ENCODE results near the gene PODNL1.

The PODNL1 gene

DNA sequence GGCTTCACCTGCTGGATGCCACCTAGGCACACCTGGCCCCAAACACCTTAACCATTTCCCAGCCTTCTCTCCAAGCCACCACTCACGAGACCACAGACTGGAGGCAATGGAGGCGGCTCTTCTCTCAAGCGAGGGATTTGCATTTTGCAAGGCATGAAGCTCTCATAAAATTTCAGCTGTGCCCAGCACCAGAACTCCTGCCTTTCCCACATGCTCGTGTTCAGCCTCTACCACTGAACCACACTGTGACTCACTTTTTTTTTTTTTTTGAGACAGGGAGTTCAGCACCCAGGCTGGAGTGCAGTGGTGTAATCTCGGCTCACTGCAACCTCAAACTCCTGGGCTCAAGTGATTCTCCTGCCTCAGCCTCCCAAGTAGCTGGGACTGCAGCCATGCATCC lies 50.7 kb downstream of the PODNL1 start:
- DNase-seq: no peak

DNA sequence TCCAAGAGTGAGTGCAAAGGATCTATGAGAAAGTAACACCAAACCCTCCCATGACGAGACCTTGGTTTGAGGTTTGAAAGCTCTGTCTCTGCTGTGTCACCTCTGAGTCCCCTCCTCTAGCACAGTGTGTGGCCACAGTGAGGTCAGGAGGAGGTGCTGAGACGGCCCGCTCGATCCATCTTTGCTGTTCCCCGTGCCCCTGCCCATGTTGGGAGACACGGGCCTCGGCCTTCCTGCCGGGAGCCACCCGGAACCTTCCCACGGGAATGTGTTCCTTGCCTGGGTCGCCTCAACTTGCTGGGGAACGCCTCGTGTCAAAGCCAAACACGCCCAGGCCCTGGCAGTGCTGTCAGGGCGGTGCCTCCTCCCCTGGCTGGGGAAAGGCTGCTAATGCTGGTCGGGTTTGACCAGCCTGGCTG lies 51.2 kb downstream of the PODNL1 start:
- no peak for DNase-seq

DNA sequence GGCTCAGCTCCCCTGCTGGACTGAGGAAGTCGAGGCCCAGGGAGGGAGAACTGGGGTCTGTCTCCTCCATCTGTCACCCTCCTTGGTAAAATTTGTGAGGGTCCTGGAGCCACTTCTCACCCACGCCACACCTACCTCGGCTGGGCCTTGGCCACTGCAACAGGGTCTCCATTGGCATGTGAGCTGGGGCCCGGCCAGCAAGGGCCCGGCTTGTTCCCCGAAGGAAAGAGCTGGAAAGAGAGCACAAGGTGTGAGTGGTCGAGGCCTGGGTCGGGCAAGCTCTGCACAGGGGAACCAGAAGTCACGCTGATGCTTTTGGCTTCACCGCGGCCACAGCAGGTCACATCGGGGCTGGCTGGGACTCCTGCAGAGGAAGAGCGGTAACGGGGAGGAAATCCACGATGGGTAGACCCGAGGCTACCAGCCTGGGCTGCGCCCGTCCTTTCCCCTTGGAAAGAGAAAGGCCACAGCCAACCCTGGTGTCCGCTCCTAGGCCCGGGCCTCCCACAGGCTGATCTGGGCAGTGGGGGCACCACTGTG lies 52.3 kb downstream of the PODNL1 start:
- DNase-seq: no peak

DNA sequence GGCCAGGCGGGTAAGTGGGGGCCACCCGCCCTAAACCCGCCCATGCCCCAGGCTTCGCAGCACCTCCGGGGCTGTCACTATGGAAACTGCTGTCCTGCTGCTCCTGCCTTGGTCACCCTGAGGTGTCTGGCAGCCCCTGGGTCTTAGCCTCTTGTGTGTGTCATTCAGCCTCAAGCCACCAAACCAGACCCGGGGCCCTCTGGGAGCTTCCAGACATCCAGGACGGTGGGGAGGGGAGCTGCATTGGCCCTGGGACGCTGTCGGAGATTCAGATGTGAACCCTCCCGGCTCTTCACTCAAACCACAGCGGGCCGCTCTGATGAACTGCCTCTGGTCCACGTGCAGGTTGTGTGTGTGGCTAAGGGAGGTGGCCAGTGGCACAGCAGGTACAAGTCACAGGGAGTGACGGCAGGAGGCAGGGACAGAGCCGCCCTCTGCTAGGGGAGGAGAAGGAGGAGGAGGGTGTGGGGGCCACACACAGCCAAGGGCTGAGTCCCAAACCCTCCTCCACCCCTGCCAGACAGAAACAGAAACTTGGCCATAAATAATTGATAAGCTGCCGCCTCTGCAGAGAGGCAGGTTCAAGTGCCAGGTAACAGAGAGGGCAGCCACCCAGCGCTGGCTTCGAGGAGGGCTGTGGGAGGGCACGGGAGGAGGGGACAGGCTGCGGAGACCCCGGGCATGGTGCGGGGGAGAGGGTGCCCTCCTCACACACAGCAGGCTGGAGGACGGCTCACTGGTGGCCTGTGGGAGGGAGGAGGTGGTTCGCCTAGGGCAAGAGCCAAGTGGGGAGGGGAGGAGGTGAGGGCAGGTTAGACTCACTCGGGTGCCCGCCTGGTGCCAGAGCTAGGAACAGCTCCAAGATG lies 53.3 kb downstream of the PODNL1 start:
- DNase-seq: no peak

DNA sequence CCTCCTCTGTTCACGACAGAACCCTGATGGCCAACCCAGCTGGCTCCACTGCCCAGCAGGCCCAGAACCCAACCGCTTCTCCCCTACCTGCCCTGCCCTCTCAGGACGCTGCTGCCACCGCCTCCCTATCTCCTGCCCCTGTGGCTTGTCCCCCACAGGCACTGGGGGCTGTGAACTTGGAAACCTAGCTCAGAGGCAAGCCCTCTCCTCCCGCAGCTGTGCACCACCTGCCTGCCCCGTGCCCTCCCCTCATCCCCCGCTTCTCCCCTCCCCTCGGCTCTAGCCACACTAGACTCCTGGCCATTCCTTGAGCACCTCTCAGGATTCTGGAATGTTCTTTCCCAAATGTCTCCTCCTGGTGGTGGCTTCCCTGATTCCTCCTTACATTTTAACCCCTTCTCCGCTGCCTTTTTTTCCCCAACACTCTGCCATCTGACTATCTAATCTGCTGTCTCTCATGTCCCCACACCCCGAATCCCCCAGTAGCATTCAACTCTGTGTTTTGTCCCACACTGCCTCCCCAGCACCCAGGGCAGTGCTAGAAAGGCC lies 54.6 kb downstream of the PODNL1 start:
- DNase-seq: no peak

DNA sequence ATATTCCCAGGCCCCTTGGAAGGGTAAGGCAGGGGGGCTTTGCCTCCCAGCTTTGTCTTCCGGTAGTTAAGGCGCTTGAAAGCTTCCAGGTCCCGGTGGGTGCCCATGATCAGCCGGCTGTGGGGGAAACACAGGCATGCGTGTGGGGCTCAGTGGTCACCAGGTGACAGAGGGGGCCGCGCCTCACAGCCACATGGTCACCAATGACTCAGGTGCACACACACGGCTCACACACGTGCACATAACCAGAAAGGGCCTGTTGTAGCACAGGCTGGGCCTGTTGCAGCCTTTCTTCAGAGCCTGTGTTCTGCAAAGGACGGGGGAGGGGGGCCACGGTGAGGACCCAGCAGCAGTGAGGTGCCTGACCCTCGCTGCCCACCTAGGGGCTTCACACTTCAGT lies 55.4 kb downstream of the PODNL1 start:
- DNase-seq: no peak

DNA sequence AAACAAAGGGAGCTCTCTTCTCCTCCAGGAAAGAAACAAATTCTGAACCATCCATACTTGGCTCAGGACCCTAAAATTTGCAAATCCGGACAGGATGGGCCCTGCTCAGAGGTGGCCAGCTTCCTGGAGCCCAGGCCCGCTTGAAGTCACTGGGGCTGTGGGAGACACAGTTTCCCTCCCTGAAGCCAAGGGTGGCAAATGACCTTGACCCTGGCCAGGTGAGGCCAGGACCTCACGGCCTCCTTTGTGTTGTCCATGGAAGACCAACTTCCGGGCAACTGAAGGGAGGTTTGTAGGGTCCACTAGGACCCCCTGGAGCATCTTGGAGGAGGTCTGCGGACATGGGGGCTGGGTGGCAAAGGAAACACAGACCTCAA lies 55.8 kb downstream of the PODNL1 start:
- no peak for DNase-seq

DNA sequence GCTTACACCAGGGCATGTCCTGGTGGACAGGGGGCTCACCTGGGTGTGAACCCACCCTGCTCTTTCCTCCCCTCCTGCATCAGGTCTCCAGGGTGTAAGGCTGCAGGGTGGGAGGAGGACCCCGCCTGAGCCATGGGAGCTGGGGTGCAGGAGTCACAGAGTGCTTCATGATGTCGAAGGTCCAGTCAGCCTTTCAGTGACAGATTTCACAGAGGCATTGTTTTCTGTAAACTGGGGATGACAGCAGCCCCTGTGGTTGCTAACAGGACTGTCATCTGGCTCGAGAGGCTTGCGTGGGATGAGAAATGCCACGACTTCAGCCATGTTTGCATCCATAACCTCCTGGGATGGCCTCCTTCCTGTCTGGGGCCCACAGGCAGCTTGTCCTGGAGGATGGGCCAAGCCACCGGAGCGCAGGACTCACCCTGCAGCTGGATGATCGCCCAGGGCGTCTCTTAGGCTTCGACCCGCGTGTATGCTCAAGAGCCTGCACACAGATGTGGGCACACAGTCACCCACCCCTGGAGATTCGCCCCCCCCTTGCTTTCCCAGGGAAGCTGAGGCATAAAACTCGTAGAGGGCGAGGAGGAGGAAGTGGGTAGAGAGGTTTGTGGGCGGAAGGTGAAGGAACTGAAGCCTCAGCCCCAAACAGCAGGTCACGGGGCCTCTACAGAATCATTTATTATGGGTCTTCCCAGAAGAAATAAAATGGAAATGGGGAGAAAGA lies 56.4 kb downstream of the PODNL1 start:
- peak; percentile 33 for DNase-seq

DNA sequence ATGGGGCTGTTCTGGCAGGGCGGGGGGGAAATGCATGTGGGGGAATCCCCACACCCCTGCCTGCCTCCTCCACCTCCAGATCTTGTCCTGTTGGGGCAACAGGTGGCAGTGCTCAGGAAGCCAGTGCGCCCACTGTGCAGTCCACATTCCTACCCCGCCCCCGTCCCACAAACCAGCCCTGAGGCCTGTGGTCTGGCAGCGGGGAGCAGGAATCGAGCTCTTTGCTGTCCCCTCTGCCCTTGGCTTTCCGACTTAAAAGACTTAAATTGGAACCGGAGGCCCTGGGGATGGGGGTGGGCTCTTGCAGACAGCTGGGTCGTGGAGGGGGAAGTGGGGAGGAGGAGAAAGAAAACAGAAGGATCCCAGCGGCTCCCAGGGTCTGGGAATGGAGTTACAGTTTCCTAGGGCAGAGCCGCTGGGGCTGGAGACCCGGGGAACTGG lies 56.9 kb downstream of the PODNL1 start:
- peak; percentile 17 for DNase-seq
